AG10803 (cell line): ENCODE results near the gene ZNF445.
"Not testable (repeated sequence)": the region's sequence is repeated elsewhere in the genome, so short reads cannot be mapped to it uniquely, and the experiment has no call there.

Experiments
- DNase-seq: peaks from one replicate; pipeline ENCODE4 v3.0.0; 2010; ENCODE audit warnings: low read depth
- H3K4me3 ChIP-seq: 2 replicates; pipeline ENCODE4 v1.5.1; 2011; ENCODE audit warnings: mild to moderate bottlenecking, low read length, control low read depth
- TF ChIP-seq, protein P1 (sequence below): conservative IDR thresholded peaks from 2 replicates; pipeline ENCODE4 v1.5.1; 2011; ENCODE audit warnings: mild to moderate bottlenecking, low read length, control low read depth, inconsistent platforms

ZNF445 gene

DNA sequence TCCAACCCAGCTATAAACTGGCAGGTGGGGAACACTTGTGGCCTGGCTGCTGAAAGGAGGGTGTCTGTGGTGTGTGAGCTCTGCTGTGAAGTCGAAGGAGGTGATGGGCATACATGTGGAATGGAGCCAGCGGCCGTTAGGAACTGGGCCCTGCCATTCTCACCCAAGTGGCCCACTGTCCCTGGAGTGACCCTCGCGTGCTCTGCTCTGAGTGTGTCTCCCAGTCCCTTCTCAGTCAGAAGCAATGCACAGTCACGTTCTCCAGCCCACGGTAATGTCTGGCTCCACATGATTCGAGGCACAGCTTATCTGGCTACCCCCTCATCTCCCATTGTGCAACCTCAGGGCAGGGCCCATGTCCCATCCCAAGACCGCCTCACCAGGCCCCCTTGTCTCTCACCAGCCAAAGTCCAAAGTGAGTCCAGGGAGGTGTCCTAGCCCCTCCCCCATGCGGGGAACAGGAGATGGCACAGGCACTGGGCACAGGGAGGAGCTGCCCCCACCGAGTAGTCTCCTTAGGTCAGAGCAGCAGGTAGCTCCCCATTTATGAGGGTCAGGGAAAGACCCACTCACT, 62.9 kb downstream of the ZNF445 start:
- H3K4me3 ChIP-seq = no peak overlapping the region
- DNase-seq = no peak
- TF ChIP-seq, protein P1, sequence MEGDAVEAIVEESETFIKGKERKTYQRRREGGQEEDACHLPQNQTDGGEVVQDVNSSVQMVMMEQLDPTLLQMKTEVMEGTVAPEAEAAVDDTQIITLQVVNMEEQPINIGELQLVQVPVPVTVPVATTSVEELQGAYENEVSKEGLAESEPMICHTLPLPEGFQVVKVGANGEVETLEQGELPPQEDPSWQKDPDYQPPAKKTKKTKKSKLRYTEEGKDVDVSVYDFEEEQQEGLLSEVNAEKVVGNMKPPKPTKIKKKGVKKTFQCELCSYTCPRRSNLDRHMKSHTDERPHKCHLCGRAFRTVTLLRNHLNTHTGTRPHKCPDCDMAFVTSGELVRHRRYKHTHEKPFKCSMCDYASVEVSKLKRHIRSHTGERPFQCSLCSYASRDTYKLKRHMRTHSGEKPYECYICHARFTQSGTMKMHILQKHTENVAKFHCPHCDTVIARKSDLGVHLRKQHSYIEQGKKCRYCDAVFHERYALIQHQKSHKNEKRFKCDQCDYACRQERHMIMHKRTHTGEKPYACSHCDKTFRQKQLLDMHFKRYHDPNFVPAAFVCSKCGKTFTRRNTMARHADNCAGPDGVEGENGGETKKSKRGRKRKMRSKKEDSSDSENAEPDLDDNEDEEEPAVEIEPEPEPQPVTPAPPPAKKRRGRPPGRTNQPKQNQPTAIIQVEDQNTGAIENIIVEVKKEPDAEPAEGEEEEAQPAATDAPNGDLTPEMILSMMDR = no peak

DNA sequence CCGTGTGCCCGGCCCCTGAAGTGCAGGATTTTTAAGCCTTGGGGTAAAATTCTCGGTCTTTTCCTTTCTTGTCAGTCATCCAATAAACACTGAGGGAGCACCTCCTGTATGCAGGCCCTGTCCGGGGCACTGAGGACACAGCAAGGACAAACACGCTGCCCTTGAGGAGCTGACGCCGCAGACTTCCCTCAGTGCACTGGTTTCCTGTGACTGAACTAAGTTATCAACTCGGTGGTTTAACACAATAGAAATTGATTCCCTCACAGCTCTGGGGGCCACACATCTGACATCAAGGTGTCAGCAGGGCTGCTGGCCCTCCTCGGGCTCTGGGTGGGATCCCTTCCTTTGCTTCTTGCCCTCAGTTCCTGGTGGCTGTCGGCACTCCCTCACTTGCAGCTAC, 65.1 kb downstream of the ZNF445 start:
- no peak for DNase-seq
- H3K4me3 ChIP-seq = no peak overlapping the region
- TF ChIP-seq, protein P1 = no peak

DNA sequence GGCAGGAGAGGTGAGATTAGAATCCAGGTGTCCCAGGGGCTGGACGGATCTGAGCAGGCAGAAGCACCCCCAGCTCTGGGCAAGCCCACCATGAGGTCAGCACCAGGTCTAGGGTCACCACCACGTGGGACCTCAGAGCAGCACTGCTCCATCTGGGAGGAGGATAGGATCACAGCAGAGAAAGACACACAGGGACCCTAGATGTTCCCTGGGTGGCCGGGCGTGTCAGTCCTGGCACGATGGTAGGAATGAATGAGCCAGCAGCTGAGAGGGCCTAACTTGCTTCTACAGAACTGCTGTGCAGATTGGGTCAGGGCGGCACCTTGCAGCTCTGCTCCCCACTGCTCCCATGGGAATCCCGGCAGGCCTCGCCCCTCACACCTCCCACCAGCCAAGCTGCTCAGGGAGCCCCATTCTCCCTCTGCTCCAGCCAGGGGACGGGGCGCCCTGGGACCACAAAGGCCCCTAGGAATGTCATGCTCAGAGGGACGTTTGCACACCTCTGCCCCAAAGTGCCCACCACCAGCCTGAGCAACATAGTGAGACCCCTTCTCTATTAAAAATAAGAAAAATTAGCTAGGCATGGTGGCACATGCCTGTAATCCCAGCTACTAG, 66.3 kb downstream of the ZNF445 start:
- DNase-seq = no peak
- no peak overlapping the region for H3K4me3 ChIP-seq
- TF ChIP-seq, protein P1 = no peak

DNA sequence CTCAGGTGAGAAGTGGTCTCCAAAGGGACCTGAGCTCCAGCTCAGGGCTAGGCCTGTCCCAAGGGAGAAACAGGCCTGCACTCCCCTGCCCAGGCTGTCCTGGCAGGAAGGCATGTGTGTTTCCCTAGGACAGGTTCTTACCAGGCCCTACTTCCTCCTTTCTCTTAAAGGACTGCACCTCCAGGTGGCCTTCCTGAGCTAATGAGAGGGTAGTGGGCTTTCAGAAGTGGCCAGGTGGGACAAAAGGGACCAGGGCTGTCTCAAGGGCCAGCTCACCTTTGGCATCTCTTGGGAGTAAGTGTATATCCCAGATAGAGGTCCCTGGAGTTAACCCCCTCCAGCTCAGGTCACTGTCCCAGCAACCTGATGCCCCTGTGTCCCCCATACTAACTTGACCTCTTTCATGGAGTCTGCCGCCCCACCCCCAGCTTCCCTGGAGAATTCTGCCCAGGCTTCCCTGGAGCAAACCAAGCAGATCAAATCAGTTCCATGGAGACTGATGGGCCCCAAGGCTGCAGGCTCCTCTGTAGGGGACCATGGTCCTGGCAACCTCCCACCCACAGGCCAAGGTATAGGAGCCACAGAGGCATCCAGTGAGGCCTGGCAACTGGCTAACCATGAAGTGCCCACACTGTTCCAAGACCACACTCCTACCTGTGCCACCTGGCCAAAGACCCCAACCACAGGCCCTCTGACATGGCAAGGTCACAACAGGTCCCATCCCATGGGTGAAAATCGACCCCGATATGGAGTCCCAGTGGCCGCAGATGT, 67.6 kb downstream of the ZNF445 start:
- TF ChIP-seq, protein P1 = no peak
- no peak overlapping the region for H3K4me3 ChIP-seq
- no peak for DNase-seq

DNA sequence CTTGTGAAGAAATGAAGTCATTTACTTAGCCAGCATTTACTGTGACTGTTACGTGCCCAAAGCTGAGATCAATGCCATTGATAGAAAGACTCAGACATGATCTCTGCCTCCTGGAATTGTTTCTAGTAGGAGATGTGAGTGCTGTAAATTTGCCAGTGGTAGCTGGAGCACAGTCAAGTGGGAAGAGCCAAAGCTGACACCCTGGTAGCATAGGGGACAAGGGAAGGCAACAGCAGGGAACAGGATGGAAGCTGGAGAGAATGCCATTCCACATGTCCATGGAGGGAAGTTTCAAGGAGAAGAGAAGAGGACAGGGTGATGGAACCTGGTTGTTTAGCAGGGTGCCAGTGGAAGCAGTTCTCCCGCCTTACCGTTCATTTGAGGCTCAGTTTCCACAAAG, 74.9 kb downstream of the ZNF445 start:
- H3K4me3 ChIP-seq = no peak overlapping the region
- DNase-seq = no peak
- TF ChIP-seq, protein P1 = no peak

DNA sequence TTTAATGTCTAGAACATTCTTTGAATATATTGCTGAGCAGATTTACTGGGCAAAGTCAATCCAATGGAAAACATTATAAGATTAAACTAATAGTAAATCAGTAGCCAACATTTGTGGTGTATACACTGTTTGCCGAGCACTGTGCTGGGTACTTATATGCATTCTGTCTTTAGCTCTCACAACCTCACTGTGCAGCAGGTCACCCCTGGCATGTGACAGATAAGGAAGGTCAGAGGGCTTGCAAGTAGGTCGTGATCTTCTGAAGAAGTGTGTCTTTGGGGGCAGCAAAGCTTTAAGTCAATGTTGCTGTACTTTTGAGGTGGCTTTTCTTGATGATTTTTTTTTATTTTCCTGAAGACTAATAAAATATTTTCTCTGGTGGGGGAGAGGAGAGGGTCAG, 76.7 kb downstream of the ZNF445 start:
- H3K4me3 ChIP-seq = no peak overlapping the region
- TF ChIP-seq, protein P1 = no peak
- DNase-seq = no peak

DNA sequence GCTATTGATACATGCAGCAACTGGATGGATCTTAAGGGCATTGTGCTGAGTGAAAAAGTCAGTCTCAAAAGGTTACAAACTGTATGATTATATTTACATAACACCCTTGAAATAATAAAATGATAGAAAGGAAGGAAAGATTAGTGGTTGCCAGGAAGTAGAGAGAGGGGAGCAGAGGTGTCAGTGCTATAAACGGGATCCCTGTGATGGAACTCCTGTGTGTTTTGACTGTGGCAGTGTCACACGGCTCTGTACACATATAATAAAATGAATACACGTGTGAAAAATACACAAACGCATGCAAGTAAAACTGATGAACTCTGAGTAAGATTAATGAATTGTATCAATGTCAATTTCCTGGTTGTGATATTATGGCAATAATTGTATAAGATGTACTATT, 78.6 kb downstream of the ZNF445 start:
- DNase-seq = no peak
- TF ChIP-seq, protein P1 = no peak
- no peak overlapping the region for H3K4me3 ChIP-seq

DNA sequence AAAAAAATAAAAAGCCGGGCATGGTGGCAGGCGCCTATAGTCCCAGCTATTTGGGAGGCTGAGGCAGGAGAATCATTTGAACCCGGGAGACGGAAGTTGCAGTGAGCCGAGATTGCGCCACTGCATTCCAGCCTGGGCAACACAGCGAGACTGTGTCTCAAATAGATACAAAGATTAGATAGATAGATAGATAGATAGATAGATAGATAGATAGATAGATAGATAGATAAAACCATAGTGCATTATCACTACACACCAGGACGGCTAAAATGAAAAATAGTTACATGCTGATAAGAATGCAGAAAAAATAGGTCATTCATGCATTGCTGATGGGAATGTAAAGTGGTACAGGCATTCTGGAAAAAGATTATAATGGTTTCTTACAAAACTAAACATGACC, 79.2 kb downstream of the ZNF445 start:
- DNase-seq, H3K4me3 ChIP-seq: not testable (repeated sequence)
